GM21390 (cell line): Measurements from ENCODE around the gene ATAD1.

Experiments
- ATAC-seq: cut with Tn5 transposase; IDR thresholded peaks from one replicate; pipeline ENCODE4 v1.9.1; 2021; ENCODE audit not compliant: unreplicated experiment

Gene ATAD1

DNA sequence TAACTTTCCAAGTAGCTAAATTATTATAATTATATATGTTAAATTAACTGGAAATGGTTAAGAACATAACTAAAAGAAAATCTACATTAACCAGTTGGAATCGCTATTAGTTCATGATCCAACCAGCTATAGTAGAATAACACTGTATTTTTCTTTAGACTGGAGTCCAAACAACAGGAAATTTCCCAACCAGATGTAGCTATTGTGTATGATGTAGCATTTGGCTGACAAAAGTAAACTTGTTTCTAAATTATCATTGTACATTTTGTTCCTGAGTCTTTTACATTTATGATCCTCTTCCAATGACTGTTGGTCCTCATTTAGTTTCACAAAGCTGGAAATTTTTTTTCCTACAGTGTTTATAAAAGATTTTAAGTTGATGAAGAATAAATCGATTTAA, 96.2 kb downstream of the ATAD1 start:
- no peak for ATAC-seq

DNA sequence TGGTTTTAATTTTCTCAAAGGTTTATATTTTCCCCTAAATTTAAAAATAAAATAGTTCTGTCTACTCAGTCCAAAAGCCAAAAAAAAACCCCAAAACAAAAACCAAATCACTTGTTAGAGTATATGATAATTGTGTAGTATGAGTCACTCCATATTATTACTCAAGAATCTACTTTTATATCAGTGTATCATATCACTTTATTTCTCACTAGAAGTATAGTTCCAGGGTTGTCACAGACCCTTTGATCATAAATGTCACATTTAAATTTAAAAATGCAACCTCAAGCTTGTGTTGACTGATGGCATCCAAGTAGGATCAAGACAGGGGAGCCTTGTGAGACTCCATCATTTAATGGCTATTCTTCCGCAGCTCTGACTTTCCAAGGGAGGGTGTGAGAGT, 97.4 kb downstream of the ATAD1 start:
- no peak for ATAC-seq

DNA sequence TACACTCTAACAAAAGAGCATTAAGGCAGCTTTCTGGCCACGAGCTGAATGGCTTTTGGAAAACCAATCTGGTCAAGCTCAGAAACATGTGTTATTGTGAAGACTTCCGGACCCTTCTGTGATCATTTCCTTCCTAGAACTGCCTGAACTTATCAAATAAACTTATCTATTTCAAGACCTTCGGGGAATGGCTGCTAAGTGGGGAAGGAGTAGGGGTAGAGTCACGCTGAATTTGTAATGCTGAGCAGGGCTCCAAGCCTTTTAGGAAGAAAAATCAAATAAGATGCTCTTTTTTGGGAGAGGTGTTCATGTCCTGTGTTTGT, 101.7 kb downstream of the ATAD1 start:
- ATAC-seq, result no peak

DNA sequence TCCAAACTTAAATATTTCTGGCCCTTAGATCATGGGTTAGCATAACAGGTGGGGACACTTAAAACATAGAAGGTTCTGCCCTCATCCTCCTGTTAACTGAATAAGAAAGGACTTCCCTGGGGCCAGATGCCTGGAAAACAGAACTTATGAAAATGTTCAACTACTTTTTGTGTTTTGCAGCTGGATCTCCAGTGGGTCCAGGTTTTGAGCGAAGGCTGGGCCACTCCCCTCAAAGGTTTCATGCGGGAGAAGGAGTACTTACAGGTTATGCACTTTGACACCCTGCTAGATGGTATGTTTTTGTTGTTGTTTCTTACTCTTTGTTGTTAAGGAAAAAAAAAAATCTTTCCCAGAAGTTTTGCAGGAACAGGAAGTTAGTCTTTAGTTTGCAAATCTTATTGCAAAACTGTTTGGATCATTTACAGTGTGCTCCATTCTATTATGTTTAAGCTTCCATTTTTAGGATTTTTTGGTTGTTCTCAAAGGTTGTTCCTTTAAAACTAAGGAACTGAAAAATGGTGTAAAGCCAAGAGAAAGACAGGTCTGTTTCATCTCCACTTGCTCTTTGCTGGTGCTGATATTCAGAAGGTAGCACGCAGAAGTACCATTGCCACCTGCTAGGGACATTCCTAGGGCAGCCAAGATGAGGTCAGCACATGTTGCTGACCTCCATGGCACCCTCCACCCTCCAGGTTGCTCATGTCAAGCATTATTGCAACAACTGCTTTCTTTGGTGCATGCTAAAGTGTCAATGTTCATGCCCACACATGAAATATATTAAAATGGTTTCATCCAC, 102.3 kb downstream of the ATAD1 start:
- no peak for ATAC-seq

DNA sequence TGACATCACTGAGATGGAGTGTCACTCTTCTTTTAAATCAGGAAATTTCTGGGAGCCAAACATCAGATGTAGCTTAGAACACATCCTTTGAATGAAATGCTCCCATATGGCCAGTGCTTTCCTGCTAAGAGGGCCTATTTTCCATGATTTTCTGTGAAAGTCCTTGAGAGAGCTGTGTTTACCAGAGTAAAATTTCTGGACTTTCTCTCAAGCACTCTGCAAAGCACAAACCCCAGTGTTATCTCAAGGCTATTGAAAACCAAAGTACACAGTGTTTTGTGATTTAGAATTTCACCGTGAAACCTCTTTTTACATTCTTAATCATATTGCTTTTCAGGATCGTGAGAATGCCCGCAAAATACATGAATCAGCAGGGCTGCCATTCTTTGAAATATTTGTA, 104.3 kb downstream of the ATAD1 start:
- ATAC-seq, result no peak

DNA sequence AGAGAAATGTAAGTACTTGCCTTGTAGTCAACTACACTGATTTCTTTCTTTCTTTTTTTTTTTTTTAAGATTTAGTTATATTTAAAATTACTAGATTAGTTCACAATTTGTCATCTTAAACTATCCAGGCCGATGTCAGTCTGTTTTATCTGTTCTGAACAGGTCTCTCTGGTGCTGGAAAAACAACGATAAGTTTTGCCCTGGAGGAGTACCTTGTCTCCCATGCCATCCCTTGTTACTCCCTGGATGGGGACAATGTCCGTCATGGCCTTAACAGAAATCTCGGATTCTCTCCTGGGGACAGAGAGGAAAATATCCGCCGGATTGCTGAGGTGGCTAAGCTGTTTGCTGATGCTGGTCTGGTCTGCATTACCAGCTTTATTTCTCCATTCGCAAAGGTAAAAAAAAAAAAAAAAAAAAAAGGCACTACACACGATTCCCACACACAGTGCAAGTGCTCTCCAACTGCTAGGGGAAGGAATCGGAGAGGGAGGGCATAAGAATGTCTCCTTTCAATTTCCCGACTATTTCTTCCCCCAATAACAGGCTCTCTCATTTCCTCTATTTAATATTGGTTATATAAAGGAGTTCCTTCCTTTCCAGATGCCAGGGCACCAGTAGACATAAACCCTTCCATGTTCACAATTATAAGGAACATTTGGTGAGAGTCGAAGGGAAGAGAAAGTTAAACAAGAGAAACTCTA, 105.0 kb downstream of the ATAD1 start:
- ATAC-seq, result no peak

DNA sequence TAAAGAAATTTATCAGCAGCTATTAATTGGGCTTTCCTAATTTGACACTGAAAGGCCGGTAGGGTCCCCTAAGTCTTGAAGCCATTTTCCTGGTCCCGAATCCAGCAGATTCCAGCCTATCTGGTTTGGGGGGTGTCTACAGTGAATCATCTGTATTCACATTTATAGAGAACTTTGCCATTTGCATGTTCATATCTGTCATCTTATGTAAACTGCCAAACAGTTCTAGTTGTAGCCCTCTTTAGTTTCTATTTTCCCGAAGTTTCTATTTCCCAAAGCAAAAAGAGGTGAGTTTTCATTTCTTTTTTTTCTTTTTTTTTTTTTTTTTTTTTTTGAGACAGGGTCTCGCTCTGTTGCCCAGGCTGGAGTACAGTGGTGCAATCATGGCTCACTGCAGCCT, 110.8 kb downstream of the ATAD1 start:
- no peak for ATAC-seq

DNA sequence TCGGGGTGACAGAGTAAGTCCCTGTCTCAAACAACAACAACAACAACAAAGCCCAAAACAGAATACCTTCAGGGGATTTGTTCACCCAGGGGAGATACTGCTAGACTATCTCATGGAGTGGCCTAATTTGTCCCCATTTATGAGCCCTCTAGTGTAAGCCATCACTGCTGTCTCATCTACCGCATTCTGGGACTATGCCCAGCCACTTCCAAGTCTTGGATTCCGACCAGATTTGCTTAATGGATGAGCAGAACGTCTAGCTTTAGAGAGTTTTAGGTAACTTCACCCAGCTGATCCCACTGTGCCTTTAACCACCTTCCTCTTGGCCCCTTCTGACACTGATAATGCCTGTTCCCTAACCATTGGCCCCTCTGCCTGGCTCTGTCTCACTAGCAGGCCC, 111.3 kb downstream of the ATAD1 start:
- no peak for ATAC-seq

DNA sequence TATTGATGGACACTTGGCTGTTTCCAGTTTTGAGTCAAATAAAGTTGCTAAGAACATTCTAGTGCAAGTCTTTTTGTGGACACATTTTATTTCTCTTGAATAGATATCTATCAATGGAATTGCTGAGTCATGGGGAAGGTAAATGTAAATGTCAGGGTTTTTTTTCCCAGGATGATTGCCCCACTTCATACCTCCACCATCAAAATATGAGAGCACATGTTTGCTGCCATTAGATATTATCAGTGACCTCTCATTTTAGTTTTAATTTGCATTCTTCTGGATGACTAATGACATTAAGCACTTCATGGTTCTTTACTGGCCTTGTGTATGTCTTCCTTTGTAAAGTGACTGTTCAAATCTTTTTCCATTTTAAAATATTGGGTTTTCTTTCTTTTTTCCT, 112.7 kb downstream of the ATAD1 start:
- ATAC-seq, result no peak

DNA sequence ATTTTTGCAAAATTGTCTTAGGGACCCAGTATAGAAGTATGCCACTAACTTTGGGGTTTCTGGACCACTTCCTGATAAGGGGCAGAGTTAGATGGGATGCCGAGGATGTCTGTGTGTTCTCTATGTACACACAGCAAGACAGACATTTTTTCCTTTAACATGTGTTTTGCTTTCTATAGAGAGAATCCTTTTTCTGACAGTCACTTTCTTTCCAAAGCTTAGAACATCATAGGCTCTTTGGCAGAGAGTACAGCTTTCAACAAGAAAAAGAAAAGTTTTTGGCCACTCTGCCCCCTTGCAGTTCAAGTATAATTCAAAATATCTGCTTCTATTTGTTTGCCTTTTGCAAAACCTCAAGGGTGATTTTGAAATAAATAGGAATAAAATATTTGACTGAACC, 114.3 kb downstream of the ATAD1 start:
- ATAC-seq, result no peak

DNA sequence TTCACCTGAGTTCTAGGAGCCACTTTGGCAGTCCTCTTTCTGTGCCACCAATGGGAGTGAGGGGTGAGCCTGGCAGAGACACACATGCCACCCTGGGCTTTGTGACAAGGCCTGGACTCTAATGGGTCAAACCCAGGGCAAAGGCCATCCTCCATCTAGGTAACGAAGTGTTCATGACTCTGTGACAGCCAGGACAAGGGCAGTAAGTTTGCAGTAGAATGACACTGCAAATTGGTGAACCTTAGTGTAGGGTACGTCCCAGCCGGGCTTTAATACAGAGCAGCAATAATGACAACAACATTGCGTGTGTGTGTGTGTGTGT, 115.1 kb downstream of the ATAD1 start:
- ATAC-seq, result no peak

DNA sequence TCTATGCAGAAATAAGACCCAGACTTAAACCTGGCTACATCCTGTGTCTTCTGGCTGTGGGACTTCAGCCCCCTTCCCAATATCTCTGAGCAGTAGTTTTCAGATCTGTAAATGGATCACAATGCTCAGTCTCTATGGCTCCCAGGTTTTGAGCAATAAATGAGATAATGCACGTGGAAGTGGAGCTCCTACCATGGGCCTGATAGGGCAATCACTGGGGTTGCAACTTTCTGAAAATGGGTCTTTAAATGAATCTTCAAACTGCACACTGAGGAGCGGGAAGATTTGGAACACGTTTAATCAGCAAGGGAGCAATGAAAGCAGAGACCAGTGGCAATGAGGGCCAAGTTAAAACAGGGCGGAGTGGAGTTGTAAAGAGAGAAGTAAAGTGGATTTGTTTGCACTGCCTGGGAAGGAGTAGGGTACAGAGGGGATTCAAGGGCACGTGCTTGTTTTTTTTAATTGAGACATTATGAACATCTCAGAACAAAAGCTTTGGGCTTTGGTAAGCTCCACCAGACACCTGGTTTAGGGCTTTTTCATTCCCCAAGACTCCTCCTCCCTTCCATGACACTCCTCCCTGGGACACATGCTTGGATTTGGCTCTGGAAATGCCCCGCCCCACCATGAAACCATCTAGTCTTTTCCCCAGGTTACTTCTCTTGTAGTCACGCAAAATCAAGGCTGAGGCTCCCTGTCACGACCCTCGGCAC, 115.6 kb downstream of the ATAD1 start:
- ATAC-seq, result no peak
